HCT116 (cell line): ENCODE results near the gene MAPRE3. TPM values are rescaled to one million over a fixed set of nuclear protein-coding genes. Genes with fewer than 3 reads are reported as not detected.

Experiments
- ATAC-seq: fragments of 200-7000 bp; cut with Tn5 transposase; 2 replicates; pipeline ENCODE4 v1.9.1; 2020; ENCODE audit warnings: mild to moderate bottlenecking, moderate library complexity
- BruUV-seq: library from RNA; stranded (reverse); fragments of 400-500 nt; replicated peaks from 2 replicates; lab custom pipeline; 2021; lab: Mats Ljungman, UMichigan
- CTCF ChIA-PET: fragments of 300-600 bp; sonication (Branson Sonifier 250); formaldehyde crosslinking; loops from one replicate; lab custom pipeline; 2021; ENCODE audit warnings: antibody characterized with exemption; lab: Charles Lee
- POLR2A ChIA-PET: fragments of 300-600, 350-600 bp; sonication (Branson Sonifier 250); formaldehyde crosslinking; loops from one replicate; lab custom pipeline; 2021; ENCODE audit warnings: antibody characterized with exemption; lab: Charles Lee
- RAD21 ChIA-PET, 2 experiments: fragments of 300-600 bp; sonication (Branson Sonifier 250); formaldehyde crosslinking; loops; one replicate each; lab custom pipeline; 2023; ENCODE audit warnings: low total read pairs in 2 of 2; ENCODE audit not compliant: uncharacterized antibody in 2 of 2, unreplicated experiment in 2 of 2, low non-redundant PET in 1 of 2; lab: Charles Lee
- DNase-seq: peaks from one replicate; pipeline ENCODE4 v3.0.0-alpha.2; 2010; ENCODE audit warnings: low read depth, low spot score
- H2AFZ ChIP-seq: fragments of 200-600 bp; shearing (Covaris generic), sonication (generic); 2 replicates; pipeline ENCODE4 v1.6.1; 2017; ENCODE audit warnings: low read depth, mixed run types, mixed read lengths, antibody characterized with exemption, low read length; ENCODE audit not compliant: poor library complexity, severe bottlenecking
- H3K27ac ChIP-seq: 2 replicates; pipeline ENCODE4 v1.5.1; 2012; ENCODE audit warnings: low read depth, low read length
- H3K27me3 ChIP-seq: fragments of 200-600 bp; sonication (generic); 2 replicates; pipeline ENCODE4 v1.6.1; 2016; ENCODE audit warnings: mixed run types, low read length, mixed read lengths; ENCODE audit not compliant: insufficient read depth
- H3K36me3 ChIP-seq, 2 experiments: fragments of 200-500 bp in 1 of 2; fragments of 200-600 bp in 1 of 2; sonication (Bioruptor generic) in 1 of 2; sonication (generic) in 1 of 2; 2 replicates each; pipeline versions ENCODE4 v1.5.1 to v1.6.1; 2014 to 2016; ENCODE audit warnings: low read length in 2 of 2, inconsistent platforms in 1 of 2, mixed read lengths in 1 of 2, mixed run types in 1 of 2; ENCODE audit not compliant: insufficient read depth in 2 of 2, control insufficient read depth in 1 of 2
- H3K4me1 ChIP-seq, 2 experiments: fragments of 200-600 bp in 1 of 2; sonication (generic) in 1 of 2; 2 replicates each; pipeline versions ENCODE4 v1.5.1 to v1.6.1; 2012 to 2017; ENCODE audit warnings: low read length in 2 of 2, inconsistent platforms in 1 of 2, mild to moderate bottlenecking in 1 of 2, mixed read lengths in 1 of 2, mixed run types in 1 of 2, moderate library complexity in 1 of 2; ENCODE audit not compliant: insufficient read depth in 2 of 2, control insufficient read depth in 1 of 2
- H3K4me2 ChIP-seq: fragments of 200-600 bp; sonication (generic); 2 replicates; pipeline ENCODE4 v1.6.1; 2017; ENCODE audit warnings: mixed run types, low read length, mixed read lengths
- H3K4me3 ChIP-seq, 2 experiments: fragments of 200-600 bp in 1 of 2; sonication (generic) in 1 of 2; replicated peaks in 1 of 2; 2 replicates each; pipeline ENCODE4 v1.5.1; 2011 to 2016; ENCODE audit warnings: low read length in 2 of 2, control low read depth in 1 of 2, low read depth in 1 of 2, mild to moderate bottlenecking in 1 of 2, mixed read lengths in 1 of 2, mixed run types in 1 of 2
- H3K79me2 ChIP-seq: fragments of 200-600 bp; sonication (generic); 2 replicates; pipeline ENCODE4 v1.6.1; 2017; ENCODE audit warnings: mild to moderate bottlenecking, mixed run types, low read length, moderate library complexity, mixed read lengths; ENCODE audit not compliant: insufficient read depth
- H3K9ac ChIP-seq: fragments of 200-600 bp; sonication (generic); 2 replicates; pipeline ENCODE4 v1.6.1; 2016; ENCODE audit warnings: low read length, mixed read lengths
- H3K9me2 ChIP-seq: fragments of 200-600 bp; sonication (generic), shearing (Covaris generic); 2 replicates; pipeline ENCODE4 v1.6.1; 2017; ENCODE audit warnings: mixed run types, mild to moderate bottlenecking, moderate library complexity; ENCODE audit not compliant: insufficient read depth
- H3K9me3 ChIP-seq, 2 experiments: fragments of 200-500 bp in 1 of 2; fragments of 200-600 bp in 1 of 2; sonication (Bioruptor generic) in 1 of 2; sonication (generic) in 1 of 2; 2 replicates each; pipeline ENCODE4 v1.6.1; 2014 to 2017; ENCODE audit warnings: low read length in 2 of 2, mixed read lengths in 2 of 2, inconsistent platforms in 1 of 2, low read depth in 1 of 2, mild to moderate bottlenecking in 1 of 2, mixed run types in 1 of 2, moderate library complexity in 1 of 2; ENCODE audit not compliant: control insufficient read depth in 1 of 2, insufficient read depth in 1 of 2
- H4K20me1 ChIP-seq: fragments of 200-600 bp; sonication (generic), shearing (Covaris generic); 2 replicates; pipeline ENCODE4 v1.6.1; 2017; ENCODE audit warnings: mixed run types, mild to moderate bottlenecking, moderate library complexity; ENCODE audit not compliant: insufficient read depth
- CEBPB ChIP-seq: IDR thresholded peaks from 2 replicates; pipeline ENCODE4 v1.6.1; 2012; ENCODE audit warnings: low read depth
- ELF1 ChIP-seq: IDR thresholded peaks from 2 replicates; pipeline ENCODE4 v1.6.1; 2012; ENCODE audit warnings: low read depth, borderline replicate concordance
- EZH2 ChIP-seq: fragments of 200-600 bp; sonication (generic); IDR thresholded peaks from 2 replicates; pipeline ENCODE4 v1.6.1; 2017; ENCODE audit warnings: antibody characterized with exemption, mixed run types
- EZH2phosphoT487 ChIP-seq: fragments of 200-600 bp; IDR thresholded peaks from 2 replicates; pipeline ENCODE4 v1.6.1; 2018; ENCODE audit warnings: antibody characterized with exemption, borderline replicate concordance
- FOSL1 ChIP-seq: IDR thresholded peaks from 2 replicates; pipeline ENCODE4 v1.6.1; 2012; ENCODE audit warnings: low read depth
- JUND ChIP-seq: IDR thresholded peaks from 2 replicates; pipeline ENCODE4 v1.6.1; 2012
- MAX ChIP-seq: IDR thresholded peaks from 2 replicates; pipeline ENCODE4 v1.6.1; 2012
- POLR2A ChIP-seq: IDR thresholded peaks from 2 replicates; pipeline ENCODE4 v1.7.0; 2011; ENCODE audit warnings: borderline replicate concordance; ENCODE audit not compliant: insufficient read depth, insufficient read length; ENCODE audit errors: extremely low read depth
- POLR2AphosphoS5 ChIP-seq: IDR thresholded peaks from 2 replicates; pipeline ENCODE4 v1.6.1; 2011; ENCODE audit warnings: mild to moderate bottlenecking, low read depth, low read length, moderate library complexity
- ZFX ChIP-seq: fragments of 450-650 bp; IDR thresholded peaks from 2 replicates; pipeline ENCODE4 v1.6.1; 2017
- ZNF274 ChIP-seq: fragments of 200-500 bp; sonication (Bioruptor generic); IDR thresholded peaks from 2 replicates; pipeline ENCODE4 v1.6.1; 2014; ENCODE audit warnings: mild to moderate bottlenecking, low read depth, low read length, inconsistent platforms
- intact Hi-C: fragments of 100-400 bp; cut with micrococcal nuclease; formaldehyde crosslinking; loops from 2 replicates; pipeline ENCODE4 v1.10.0; 2022
- total RNA-seq: library from RNA; stranded (reverse); gene quantifications from one replicate; pipeline ENCODE4 v1.2.1, GENCODE V29; 2021; ENCODE audit not compliant: unreplicated experiment
- TF ChIP-seq, protein P1 (sequence below): IDR thresholded peaks from 2 replicates; pipeline ENCODE4 v1.6.1; 2011; ENCODE audit warnings: mild to moderate bottlenecking, low read length, moderate library complexity; ENCODE audit not compliant: insufficient replicate concordance; ENCODE audit errors: extremely low read depth

MAPRE3 gene
- total RNA-seq, 1 experiment from 2014 or later, result 12.1 TPM

DNA sequence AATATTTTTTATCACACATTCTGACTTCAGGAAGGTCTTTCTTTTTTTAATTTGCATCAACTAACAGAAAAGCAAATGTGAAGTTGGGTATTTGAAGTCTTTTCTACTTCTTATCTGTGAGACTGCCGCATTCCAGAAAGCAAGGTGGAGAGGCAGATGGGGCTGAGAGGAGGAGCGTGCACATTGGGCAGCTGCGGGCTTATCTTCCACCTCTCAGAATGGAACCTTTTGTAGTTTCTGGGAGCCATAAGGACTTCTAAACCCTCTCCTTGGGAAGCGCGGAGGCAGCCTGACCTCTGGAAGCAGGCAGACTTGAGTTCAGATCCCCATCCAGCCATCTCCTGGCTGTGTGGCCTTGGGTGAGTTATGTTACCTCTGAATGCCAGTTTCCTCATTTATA lies 3.9 kb downstream of the MAPRE3 start:
- no TSS peak for BruUV-seq
- RAD21 ChIA-PET, result no interaction called here
- H3K79me2 ChIP-seq, result no peaks in the 10 kb centered on the region
- no peak overlapping the region for H3K4me2 ChIP-seq
- intact Hi-C loops, result no loop called here
- CTCF ChIA-PET, result no interaction called here
- peaks cover 4 to 25% of the 10 kb centered on the region in 2 experiments; a peak in 3 of 4 replicates for H3K4me1 ChIP-seq
- no peaks in the 10 kb centered on the region for H3K9me3 ChIP-seq
- H3K27me3 ChIP-seq, result peaks cover 2% of the 10 kb centered on the region; the same call in 1 of the 2 replicates
- no peak overlapping the region for H3K27ac ChIP-seq
- POLR2A ChIA-PET, result no interaction called here
- H3K9me2 ChIP-seq, result no peaks in the 10 kb centered on the region
- no peak for DNase-seq
- H2AFZ ChIP-seq, result no peak overlapping the region
- no peak for TF ChIP-seq ELF1
- TF ChIP-seq, protein P1, sequence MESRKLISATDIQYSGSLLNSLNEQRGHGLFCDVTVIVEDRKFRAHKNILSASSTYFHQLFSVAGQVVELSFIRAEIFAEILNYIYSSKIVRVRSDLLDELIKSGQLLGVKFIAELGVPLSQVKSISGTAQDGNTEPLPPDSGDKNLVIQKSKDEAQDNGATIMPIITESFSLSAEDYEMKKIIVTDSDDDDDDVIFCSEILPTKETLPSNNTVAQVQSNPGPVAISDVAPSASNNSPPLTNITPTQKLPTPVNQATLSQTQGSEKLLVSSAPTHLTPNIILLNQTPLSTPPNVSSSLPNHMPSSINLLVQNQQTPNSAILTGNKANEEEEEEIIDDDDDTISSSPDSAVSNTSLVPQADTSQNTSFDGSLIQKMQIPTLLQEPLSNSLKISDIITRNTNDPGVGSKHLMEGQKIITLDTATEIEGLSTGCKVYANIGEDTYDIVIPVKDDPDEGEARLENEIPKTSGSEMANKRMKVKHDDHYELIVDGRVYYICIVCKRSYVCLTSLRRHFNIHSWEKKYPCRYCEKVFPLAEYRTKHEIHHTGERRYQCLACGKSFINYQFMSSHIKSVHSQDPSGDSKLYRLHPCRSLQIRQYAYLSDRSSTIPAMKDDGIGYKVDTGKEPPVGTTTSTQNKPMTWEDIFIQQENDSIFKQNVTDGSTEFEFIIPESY, result no peak
- TF ChIP-seq JUND, result no peak
- no peak for TF ChIP-seq MAX
- no peak for TF ChIP-seq EZH2
- no peak for TF ChIP-seq ZFX
- TF ChIP-seq ZNF274, result no peak
- no peak for TF ChIP-seq POLR2A
- no peak for TF ChIP-seq CEBPB
- TF ChIP-seq POLR2AphosphoS5, result no peak
- TF ChIP-seq FOSL1, result no peak
- no peak for TF ChIP-seq EZH2phosphoT487
- H3K4me3 ChIP-seq, result no peak overlapping the region
- H3K9ac ChIP-seq, result no peak overlapping the region
- no peaks in the 10 kb centered on the region for H4K20me1 ChIP-seq
- no peak for ATAC-seq
- no peaks in the 10 kb centered on the region for H3K36me3 ChIP-seq
